ENCODE data around the gene TSHR.

The TSHR gene

DNA sequence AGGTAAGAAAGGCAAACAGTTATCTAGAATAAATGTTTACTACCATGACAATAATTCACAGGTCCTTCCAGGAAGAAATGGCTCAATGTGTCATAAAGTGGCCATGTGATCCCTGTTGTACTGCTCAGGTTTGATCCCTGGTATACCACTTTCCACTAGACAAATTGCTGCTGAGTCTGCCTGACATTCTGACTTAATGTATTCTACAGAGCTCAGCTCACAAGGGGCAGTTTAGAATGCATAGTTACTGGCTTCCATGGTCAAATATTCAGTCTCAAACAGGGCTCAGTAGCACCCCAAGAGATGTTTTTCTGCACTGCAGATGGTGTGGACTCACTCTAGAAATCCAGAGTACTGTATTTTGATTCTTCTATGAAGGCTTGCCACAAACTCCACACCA is 21.8 kb downstream of the TSHR start:
- no peak for DNase-seq (ENCODE audit: extremely low read depth, insufficient read length)
- TF ChIP-seq, protein P1, sequence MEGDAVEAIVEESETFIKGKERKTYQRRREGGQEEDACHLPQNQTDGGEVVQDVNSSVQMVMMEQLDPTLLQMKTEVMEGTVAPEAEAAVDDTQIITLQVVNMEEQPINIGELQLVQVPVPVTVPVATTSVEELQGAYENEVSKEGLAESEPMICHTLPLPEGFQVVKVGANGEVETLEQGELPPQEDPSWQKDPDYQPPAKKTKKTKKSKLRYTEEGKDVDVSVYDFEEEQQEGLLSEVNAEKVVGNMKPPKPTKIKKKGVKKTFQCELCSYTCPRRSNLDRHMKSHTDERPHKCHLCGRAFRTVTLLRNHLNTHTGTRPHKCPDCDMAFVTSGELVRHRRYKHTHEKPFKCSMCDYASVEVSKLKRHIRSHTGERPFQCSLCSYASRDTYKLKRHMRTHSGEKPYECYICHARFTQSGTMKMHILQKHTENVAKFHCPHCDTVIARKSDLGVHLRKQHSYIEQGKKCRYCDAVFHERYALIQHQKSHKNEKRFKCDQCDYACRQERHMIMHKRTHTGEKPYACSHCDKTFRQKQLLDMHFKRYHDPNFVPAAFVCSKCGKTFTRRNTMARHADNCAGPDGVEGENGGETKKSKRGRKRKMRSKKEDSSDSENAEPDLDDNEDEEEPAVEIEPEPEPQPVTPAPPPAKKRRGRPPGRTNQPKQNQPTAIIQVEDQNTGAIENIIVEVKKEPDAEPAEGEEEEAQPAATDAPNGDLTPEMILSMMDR (IDR thresholded peaks at IDR 0.05; ENCODE audit: insufficient read depth, low read length, poor library complexity, severe bottlenecking): peak; percentile 31
- Histone ChIP-seq H3K4me3 (replicated peaks; ENCODE audit: low read depth, low read length) (no peak overlapping the region), H3K27me3 (replicated peaks; ENCODE audit: control insufficient read depth, insufficient read depth, low read length) (no peaks in the 10 kb centered on the region; the same call in 1 of the 2 replicates), H3K36me3 (ENCODE audit: control insufficient read depth, insufficient read depth, low read length) (no peaks in the 10 kb centered on the region)

DNA sequence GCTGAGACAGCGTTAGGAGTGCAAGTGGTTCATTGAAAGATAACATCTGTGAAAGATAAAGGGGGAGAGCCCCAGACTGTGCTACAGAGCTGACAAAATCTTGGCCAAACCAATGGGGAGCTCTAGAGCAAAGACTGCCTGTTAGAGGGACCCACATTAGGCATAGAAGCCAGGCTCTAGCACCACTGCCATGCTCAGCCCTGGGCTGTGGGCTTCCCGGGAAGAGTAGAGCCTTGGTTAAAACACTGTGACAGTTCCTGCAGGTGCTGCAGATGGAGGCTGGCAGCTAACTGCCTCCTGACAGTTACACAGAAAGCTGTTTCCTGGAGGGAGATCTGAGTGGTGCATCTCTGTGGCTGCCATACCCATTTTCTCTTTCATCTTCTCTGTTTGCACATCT is 23.0 kb downstream of the TSHR start:
- TF ChIP-seq, protein P1 (IDR thresholded peaks at IDR 0.05; ENCODE audit: insufficient read depth, low read length, poor library complexity, severe bottlenecking): no peak
- H3K36me3 ChIP-seq (ENCODE audit: control insufficient read depth, insufficient read depth, low read length): no peaks in the 10 kb centered on the region
- H3K4me3 ChIP-seq (replicated peaks; ENCODE audit: low read depth, low read length): no peak overlapping the region
- DNase-seq (ENCODE audit: extremely low read depth, insufficient read length): no peak
- H3K27me3 ChIP-seq (replicated peaks; ENCODE audit: control insufficient read depth, insufficient read depth, low read length): no peaks in the 10 kb centered on the region; the same call in 1 of the 2 replicates

DNA sequence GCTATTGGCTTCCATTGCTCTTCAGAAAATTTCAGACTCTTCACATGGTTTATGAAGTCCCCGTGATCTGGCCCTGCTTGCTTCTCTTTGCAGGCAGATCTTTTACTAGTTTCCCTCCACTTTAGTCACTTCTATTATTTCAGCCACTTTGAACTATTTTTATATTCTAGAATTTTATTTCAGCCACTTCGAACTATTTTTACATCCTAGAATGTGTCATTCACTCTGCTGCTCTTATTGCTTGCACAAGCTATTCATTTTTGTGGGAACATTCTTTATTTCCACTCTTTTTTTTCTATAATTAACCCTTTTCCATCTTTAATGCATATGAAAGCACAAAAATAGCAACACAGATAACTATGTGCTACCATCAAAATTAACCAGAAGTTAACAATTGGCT is 24.5 kb downstream of the TSHR start:
- H3K4me3 ChIP-seq (replicated peaks; ENCODE audit: low read depth, low read length): no peak overlapping the region
- H3K27me3 ChIP-seq (replicated peaks; ENCODE audit: control insufficient read depth, insufficient read depth, low read length): no peaks in the 10 kb centered on the region
- no peaks in the 10 kb centered on the region for H3K36me3 ChIP-seq (ENCODE audit: control insufficient read depth, insufficient read depth, low read length)
- DNase-seq (ENCODE audit: extremely low read depth, insufficient read length): no peak
- TF ChIP-seq, protein P1 (IDR thresholded peaks at IDR 0.05; ENCODE audit: insufficient read depth, low read length, poor library complexity, severe bottlenecking): no peak

DNA sequence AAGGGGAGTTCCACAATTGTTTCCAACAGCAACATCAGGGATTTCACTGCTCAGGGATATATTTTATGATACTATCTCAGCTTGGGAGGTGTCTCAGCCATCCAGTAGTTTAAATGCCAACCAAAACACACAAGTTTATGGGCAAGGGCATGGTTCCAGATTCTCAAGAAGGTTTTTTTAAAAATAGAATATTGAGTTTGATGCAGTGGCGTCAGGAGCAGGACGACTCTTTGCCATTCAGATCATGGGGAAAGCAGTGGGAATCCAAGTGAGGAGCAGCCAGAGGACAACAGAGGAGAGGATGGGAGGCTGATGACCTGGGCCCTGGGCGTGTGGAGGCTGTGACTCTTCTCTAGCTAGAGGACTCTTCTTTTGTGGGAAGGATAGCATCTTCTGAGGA is 25.7 kb downstream of the TSHR start:
- H3K4me3 ChIP-seq (replicated peaks; ENCODE audit: low read depth, low read length): no peak overlapping the region
- TF ChIP-seq, protein P1 (IDR thresholded peaks at IDR 0.05; ENCODE audit: insufficient read depth, low read length, poor library complexity, severe bottlenecking): no peak
- no peaks in the 10 kb centered on the region for H3K36me3 ChIP-seq (ENCODE audit: control insufficient read depth, insufficient read depth, low read length)
- no peak for DNase-seq (ENCODE audit: extremely low read depth, insufficient read length)
- H3K27me3 ChIP-seq (replicated peaks; ENCODE audit: control insufficient read depth, insufficient read depth, low read length): no peaks in the 10 kb centered on the region

DNA sequence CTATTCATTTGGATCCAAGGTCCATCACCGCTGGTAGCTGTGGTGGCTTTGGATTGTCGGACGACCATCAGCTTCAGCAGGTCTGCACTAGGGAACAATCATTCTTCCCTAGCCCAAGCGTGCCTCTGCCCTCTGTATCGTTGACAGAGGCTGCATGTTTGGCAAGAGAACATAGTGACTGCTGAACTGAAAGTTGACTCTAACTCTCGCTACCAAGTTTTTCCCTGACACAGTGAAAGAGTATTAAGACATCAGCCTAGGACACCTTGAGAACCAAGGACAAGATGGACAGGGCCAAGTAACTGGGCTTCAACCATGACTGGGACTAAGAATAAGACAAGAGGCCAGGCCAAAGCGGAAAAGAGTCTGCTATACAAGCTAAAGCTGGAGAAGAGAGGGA is 26.3 kb downstream of the TSHR start:
- no peak for DNase-seq (ENCODE audit: extremely low read depth, insufficient read length)
- TF ChIP-seq, protein P1 (IDR thresholded peaks at IDR 0.05; ENCODE audit: insufficient read depth, low read length, poor library complexity, severe bottlenecking): no peak
- H3K27me3 ChIP-seq (replicated peaks; ENCODE audit: control insufficient read depth, insufficient read depth, low read length): no peaks in the 10 kb centered on the region
- H3K36me3 ChIP-seq (ENCODE audit: control insufficient read depth, insufficient read depth, low read length): no peaks in the 10 kb centered on the region
- H3K4me3 ChIP-seq (replicated peaks; ENCODE audit: low read depth, low read length): no peak overlapping the region

DNA sequence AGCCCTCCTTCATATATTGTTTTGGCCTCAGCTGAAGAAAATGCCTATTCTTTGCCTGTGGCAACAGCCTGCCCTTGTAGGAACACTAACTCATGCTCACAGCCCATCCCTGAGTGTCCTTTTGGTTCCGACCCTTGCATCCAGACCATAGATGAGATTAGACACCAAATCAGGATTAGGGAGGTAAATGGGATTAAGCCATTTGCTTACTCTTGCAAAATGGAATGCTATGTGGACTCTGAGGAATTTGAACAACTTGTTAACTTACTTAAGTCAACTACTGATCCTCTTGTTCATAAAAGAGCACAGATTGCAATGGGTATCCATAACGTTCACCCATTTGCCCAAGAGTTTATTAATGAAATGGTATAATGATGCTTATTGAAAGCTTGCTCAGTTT is 27.3 kb downstream of the TSHR start:
- TF ChIP-seq, protein P1 (IDR thresholded peaks at IDR 0.05; ENCODE audit: insufficient read depth, low read length, poor library complexity, severe bottlenecking): no peak
- no peaks in the 10 kb centered on the region for H3K27me3 ChIP-seq (replicated peaks; ENCODE audit: control insufficient read depth, insufficient read depth, low read length)
- no peak overlapping the region for H3K4me3 ChIP-seq (replicated peaks; ENCODE audit: low read depth, low read length)
- no peak for DNase-seq (ENCODE audit: extremely low read depth, insufficient read length)
- no peaks in the 10 kb centered on the region for H3K36me3 ChIP-seq (ENCODE audit: control insufficient read depth, insufficient read depth, low read length)
